KMS-11 (cell line): Measurements from ENCODE around the gene NCOA4.

ENCODE experiments used
- H2AFZ ChIP-seq: fragments of 200-600 bp; sonication (generic); 2 replicates; pipeline ENCODE4 v1.6.1; 2016; ENCODE audit warnings: antibody characterized with exemption, mixed run types, low read depth
- H3K27ac ChIP-seq: fragments of 200-600 bp; sonication (generic); 2 replicates; pipeline ENCODE4 v1.6.1; 2016; ENCODE audit warnings: mild to moderate bottlenecking, mixed run types
- H3K27me3 ChIP-seq: fragments of 200-600 bp; sonication (generic); 2 replicates; pipeline ENCODE4 v1.6.1; 2017; ENCODE audit warnings: mild to moderate bottlenecking, low read depth, mixed run types, moderate library complexity; ENCODE audit not compliant: insufficient read depth
- H3K36me3 ChIP-seq: fragments of 200-600 bp; sonication (generic); 2 replicates; pipeline ENCODE4 v1.6.1; 2017; ENCODE audit warnings: mild to moderate bottlenecking, mixed run types; ENCODE audit not compliant: insufficient read depth
- H3K4me1 ChIP-seq: fragments of 200-600 bp; sonication (generic); 2 replicates; pipeline ENCODE4 v1.6.1; 2016; ENCODE audit warnings: mild to moderate bottlenecking, low read depth, mixed run types; ENCODE audit not compliant: poor library complexity, severe bottlenecking
- H3K4me2 ChIP-seq: fragments of 200-600 bp; sonication (generic); 2 replicates; pipeline ENCODE4 v1.7.0; 2016; ENCODE audit warnings: mild to moderate bottlenecking, mixed run types
- H3K4me3 ChIP-seq: fragments of 200-600 bp; sonication (generic); IDR thresholded peaks from 2 replicates; pipeline ENCODE4 v1.6.1; 2017; ENCODE audit warnings: low read depth, low read length, mixed read lengths; ENCODE audit not compliant: insufficient read depth
- H3K79me2 ChIP-seq: fragments of 200-600 bp; sonication (generic); 2 replicates; pipeline ENCODE4 v1.6.1; 2016; ENCODE audit warnings: low read depth, mixed run types; ENCODE audit not compliant: insufficient read depth
- H3K9ac ChIP-seq: fragments of 200-600 bp; sonication (generic); 2 replicates; pipeline ENCODE4 v1.6.1; 2016; ENCODE audit warnings: mild to moderate bottlenecking, mixed run types
- H4K20me1 ChIP-seq: fragments of 200-600 bp; sonication (generic); 2 replicates; pipeline ENCODE4 v1.6.1; 2016; ENCODE audit warnings: mild to moderate bottlenecking, mixed run types; ENCODE audit not compliant: insufficient read depth
- CTCF ChIP-seq: fragments of 200-600 bp; sonication (generic); conservative IDR thresholded peaks from 2 replicates; pipeline ENCODE4 v1.6.1; 2017; ENCODE audit warnings: low read depth, mild to moderate bottlenecking, antibody characterized with exemption, low read length, moderate library complexity, mixed read lengths

NCOA4 gene

GRCh38 chr10:46024948-46025347 is 5.5 kb downstream of the NCOA4 start:
- Histone ChIP-seq H3K4me3 (no peak overlapping the region), H2AFZ (no peak overlapping the region), H4K20me1 (peaks cover 9% of the 10 kb centered on the region; the same call in 1 of the 2 replicates), H3K79me2 (peaks cover 100% of the 10 kb centered on the region), H3K27ac (no peak overlapping the region), H3K36me3 (no peaks in the 10 kb centered on the region), H3K9ac (no peak overlapping the region), H3K4me1 (peaks cover 53% of the 10 kb centered on the region), H3K27me3 (no peaks in the 10 kb centered on the region), H3K4me2 (no peak overlapping the region)
- no peak for TF ChIP-seq CTCF

- Histone ChIP-seq H3K4me3 (no peak overlapping the region), H3K4me1 (peaks cover 55% of the 10 kb centered on the region), H3K27ac (no peak overlapping the region), H4K20me1 (peaks cover 5% of the 10 kb centered on the region; the same call in 1 of the 2 replicates), H3K9ac (no peak overlapping the region), H3K79me2 (peaks cover 100% of the 10 kb centered on the region), H2AFZ (no peak overlapping the region), H3K4me2 (no peak overlapping the region), H3K27me3 (no peaks in the 10 kb centered on the region), H3K36me3 (no peaks in the 10 kb centered on the region)
- no peak for TF ChIP-seq CTCF
These were observed 7.3 kb downstream of the NCOA4 start for GRCh38 chr10:46022978-46023702.

GRCh38 chr10:46020344-46020657 is 10.1 kb downstream of the NCOA4 start:
- Histone ChIP-seq H3K79me2 (peaks cover 93% of the 10 kb centered on the region), H3K4me1 (peaks cover 42% of the 10 kb centered on the region), H3K36me3 (no peaks in the 10 kb centered on the region), H4K20me1 (peaks cover 5% of the 10 kb centered on the region; the same call in 1 of the 2 replicates), H2AFZ (no peak overlapping the region), H3K9ac (no peak overlapping the region), H3K27ac (no peak overlapping the region), H3K4me3 (no peak overlapping the region), H3K27me3 (no peaks in the 10 kb centered on the region), H3K4me2 (no peak overlapping the region)
- TF ChIP-seq CTCF = no peak

GRCh38 chr10:46019569-46020343 is 10.7 kb downstream of the NCOA4 start:
- TF ChIP-seq CTCF = no peak
- no peak overlapping the region for H3K4me3 ChIP-seq
- H3K36me3 ChIP-seq = no peaks in the 10 kb centered on the region
- H3K27ac ChIP-seq = no peak overlapping the region
- H4K20me1 ChIP-seq = peaks cover 5% of the 10 kb centered on the region; the same call in 1 of the 2 replicates
- H3K4me1 ChIP-seq = peaks cover 48% of the 10 kb centered on the region
- H3K79me2 ChIP-seq = peaks cover 88% of the 10 kb centered on the region
- no peaks in the 10 kb centered on the region for H3K27me3 ChIP-seq
- no peak overlapping the region for H3K9ac ChIP-seq
- no peak overlapping the region for H3K4me2 ChIP-seq
- H2AFZ ChIP-seq = no peak overlapping the region
